Stimulated activated CD4-positive, alpha-beta T cell treated with anti-CD3 and anti-CD28 coated beads, Interleukin-15, amount 100 ng/mL, for 48 hours (primary cell): ENCODE data around the gene LYPLAL1.
"Not testable (repeated sequence)": the region's sequence is repeated elsewhere in the genome, so short reads cannot be mapped to it uniquely, and the experiment has no call there.

Experiments
- DNase-seq, 2 donors: peaks; one replicate each; pipeline ENCODE4 v3.0.0-alpha.2; 2020; ENCODE audit warnings: low read depth in 2 of 2

The LYPLAL1 gene

GRCh38 chr1:219163401-219163954, 10.2 kb upstream of the LYPLAL1 start:
- DNase-seq: no peak

DNA sequence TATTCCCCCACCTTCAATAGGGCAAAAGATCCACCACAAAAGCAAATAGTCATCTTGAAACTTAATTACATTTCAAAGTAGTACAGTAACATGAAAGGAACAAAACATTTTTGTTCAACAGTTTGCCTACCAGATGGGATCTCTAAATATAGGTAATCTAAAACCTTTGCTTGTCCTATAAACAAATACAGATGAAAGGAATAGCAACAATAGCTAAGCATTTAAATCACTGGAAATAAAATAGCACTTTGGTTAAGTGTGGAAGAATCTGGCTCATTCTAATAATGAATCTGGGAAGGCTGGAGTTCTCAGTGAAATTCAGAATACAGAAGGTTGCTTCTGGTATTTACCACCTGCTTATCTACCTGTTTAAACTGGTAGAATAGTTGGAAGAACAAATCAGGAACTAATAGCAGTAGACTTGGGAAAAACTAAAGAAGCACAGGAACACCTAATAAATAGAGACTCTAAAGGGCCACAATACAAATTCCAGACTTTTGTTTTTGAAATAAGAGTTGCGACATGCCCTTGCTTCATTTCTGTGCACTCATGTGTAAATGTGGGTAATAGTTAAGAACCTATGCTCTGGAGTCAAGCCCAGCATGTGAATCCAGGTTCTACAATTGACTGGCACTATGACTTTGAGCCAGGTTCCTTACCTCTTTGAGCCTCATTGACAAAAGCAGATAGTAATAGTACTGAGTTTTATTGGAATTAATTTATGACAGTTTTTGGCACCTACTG, 2.3 kb upstream of the LYPLAL1 start:
- no peak for DNase-seq

GRCh38 chr1:219172821-219173220, 857 bp upstream of the LYPLAL1 start:
- DNase-seq: no peak

DNA sequence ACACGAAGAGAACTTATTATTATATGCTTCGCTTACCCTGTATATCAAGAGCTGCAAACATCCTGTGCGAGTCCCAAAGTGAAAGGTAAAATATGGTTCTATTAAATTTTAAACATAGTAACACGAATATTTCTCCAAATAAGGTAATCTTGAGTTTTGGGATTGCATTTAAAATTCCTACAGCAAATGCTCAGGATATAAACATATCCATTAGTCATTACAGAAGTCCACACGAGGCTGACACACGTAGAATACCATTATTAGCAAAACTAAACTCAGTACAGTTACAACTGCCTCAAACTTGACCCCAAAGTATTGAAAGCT, 282 bp upstream of the LYPLAL1 start:
- DNase-seq: no peak

- DNase-seq: no peak
Measured at GRCh38 chr1:219174460-219175211, 958 bp downstream of the LYPLAL1 start.

DNA sequence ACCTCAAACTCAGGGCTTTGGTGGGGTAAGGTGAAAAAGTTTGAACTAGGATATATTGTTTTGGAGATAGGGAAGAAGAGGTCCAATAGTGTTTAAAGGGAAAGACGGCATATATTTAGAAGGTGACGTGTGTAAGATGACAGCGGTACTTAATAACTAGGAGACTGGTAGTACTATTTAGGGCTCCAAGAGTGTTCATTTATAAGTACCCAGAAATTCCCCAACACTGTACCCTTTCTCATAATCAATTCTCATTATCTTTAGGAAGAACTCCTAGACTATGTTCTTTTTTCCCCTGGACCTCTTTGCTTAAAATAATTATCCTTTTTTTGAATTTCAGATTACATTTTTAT, 1.5 kb downstream of the LYPLAL1 start:
- DNase-seq: no peak

DNA sequence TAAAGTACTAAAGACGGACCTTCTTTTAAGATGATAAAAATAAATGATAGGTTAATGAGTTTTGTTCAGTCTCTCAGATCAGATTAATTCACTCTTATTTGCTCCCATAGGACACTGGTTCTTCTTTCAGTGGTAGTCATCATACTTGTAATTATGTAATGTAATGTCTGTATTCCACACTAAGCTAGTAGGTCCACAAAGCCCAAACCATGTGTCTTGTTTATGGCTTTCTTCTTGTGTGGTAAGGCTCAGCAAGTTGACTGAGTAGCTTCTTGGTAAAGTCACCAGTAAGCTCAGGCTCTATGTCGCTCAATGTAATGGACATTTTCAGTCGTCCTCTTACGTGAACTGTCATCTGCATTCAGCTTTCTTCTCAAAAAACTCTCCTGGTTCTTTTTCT, 2.5 kb downstream of the LYPLAL1 start:
- DNase-seq: no peak

DNA sequence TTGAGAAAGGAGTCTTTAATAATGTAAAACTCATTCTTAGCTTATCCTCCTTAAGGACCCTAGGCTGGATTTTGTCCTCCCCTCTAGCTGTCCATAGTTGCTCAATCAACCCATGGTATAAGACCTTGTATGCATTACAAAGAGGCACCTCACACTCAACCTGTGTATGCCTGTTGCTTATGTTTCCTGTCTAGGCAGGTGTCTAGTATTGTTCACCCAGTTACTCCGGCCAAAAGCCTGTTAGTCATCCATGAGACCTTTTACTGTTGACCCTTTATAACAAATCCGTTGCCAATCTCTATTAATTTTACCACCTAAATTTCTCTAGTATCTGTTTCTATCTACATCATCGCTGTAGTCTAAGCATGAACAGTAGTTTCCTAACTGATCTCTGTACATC, 3.7 kb downstream of the LYPLAL1 start:
- no peak for DNase-seq

GRCh38 chr1:219177940-219178339, 4.3 kb downstream of the LYPLAL1 start:
- no peak for DNase-seq

GRCh38 chr1:219179293-219179692, 5.6 kb downstream of the LYPLAL1 start:
- no peak for DNase-seq

DNA sequence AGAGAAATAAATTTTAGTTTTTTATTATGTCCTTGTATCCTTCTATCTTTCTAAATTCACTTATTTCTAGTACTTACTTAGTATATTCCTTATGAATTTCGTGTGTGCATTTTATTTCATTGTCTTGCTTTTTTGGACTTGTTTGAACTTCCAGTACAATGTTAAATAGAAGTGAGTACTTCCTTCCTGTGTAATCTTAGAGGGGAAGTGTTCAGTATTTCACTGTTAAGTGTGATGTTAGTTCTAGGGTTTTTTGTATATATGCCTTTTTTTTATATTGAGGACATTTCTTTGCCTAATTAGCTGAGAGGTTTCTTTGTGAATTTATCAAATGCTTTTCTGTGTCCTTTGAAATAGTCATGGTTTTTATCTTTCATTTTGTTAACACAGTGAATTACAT, 10.7 kb downstream of the LYPLAL1 start:
- DNase-seq: no peak

DNA sequence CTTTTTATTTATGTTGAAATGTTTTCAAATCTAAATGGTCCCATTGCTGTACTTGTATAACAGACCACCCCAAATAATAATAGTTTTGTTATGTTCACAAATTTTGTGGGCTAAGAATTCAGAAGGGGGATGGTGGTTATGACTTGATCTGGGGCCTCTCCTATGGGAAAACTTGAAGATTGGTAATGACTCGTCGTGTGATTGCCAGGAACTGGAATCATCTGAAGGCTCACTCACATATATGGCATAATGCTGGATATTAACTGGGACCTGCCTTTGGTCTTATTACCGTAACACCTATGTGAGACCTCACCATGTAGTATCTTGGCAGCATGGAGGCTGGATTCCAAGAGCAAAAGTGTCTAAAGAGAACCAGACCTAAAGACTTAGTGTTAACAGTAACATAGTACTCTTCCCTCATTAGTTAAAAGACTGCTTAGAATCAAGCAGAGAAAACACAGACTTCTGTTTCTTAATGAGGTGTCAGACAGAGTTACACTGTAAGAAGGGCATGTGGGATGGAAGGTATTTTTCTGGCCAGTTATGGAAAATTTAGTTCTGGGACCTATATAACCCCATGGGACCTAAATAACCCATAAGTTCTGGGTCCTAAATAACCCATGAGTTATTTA, 11.9 kb downstream of the LYPLAL1 start:
- no peak for DNase-seq

DNA sequence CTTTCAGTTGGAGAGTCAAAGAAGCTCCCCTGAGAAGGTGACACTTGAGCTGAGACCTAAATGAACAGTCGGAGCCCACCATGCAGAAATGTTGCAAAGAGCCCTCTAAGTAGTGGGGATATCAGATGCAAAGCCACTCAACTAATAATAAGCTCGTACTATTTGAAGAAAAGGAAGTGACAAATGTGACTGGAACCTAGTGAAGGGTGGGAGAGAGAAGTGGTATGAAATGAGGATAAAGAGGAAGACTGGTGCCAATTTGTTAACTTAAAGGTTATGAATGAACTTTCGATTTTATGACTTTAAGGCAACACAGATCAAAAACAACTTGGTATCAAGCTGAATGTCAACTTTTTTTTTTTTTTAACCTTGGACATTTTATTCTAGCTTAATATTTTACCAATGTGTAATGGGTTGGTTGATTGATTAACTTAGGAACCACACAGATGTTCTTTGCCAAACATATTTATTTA, 14.7 kb downstream of the LYPLAL1 start:
- no peak for DNase-seq

DNA sequence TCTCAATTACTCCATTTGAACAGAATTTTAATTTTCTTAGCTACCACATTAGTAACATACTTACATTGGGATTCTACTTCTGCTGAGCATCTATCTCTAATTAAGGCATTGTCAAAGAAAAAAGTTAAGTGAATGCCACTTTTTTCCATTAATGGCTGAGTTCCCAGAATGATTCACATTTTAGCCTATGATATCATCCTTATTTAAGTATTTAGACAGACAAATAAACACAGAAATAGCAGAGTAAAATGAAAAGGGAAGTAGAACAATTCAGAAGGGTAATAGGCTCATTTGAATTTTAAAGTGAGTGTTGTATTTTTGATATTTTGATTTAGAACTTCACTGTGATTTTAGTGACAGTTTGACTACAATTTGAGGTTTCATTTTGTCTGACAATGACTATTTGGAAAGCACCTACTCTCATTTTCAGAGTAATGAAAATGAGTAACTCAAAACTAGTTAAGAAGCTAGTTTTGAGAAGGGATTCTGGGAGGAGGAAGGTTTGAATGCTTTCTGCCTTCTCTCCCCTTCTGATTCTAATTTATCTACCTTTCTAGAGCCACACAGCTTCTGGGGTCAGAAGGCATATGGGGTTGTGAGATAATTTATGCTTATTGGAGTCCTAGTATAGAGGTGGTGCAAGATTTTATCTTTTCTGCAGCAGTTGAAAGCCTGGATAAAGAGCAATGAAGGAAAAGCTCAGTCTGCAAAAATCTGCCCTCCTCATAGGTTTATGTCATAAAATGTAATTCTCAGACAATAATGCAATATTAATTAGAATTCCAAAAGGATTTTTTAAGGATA, 15.5 kb downstream of the LYPLAL1 start:
- no peak for DNase-seq

GRCh38 chr1:219189952-219190351, 16.3 kb downstream of the LYPLAL1 start:
- no peak for DNase-seq

- no peak for DNase-seq
Measured at GRCh38 chr1:219190605-219191004, 16.9 kb downstream of the LYPLAL1 start.

GRCh38 chr1:219195833-219196232, 22.2 kb downstream of the LYPLAL1 start:
- DNase-seq: not testable (repeated sequence)

DNA sequence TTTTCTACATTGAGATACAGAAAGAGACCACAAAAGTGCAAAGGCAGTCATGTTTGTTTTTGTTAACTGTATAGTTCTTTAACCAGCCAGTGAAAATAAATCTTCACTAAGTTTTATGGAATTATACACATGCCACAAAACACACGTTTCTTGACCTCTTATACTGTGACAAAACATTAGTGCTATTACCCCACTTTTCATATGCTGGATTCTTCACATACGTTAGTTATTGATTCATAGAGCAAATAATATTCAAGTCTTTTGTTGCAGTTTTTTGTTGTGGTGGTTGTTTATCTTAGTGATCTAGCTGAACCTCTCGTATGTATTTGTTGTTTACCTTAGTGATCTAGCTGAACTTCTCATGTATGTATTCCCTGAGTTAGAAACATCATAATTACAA, 28.0 kb downstream of the LYPLAL1 start:
- no peak for DNase-seq

GRCh38 chr1:219202567-219202966, 28.9 kb downstream of the LYPLAL1 start:
- no peak for DNase-seq

GRCh38 chr1:219206350-219206749, 32.7 kb downstream of the LYPLAL1 start:
- DNase-seq: no peak

DNA sequence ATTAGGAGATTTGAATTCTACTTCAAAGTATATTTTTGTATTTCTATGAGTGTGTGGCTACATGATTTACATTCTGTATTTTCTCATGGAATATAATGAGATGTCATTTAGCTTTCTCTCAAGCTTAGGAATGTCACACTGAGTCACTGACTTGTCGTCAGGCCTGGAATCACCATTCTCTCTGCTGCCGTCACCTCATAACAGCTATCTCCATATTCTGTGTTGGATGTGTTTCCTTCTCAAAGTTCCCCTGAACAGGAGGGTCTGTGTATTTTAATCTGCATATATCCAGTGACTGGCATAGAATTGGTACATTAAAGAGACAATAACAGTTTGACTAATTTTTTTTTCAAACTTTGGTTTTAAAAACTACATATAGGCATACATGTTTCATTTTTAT, 35.9 kb downstream of the LYPLAL1 start:
- no peak for DNase-seq

DNA sequence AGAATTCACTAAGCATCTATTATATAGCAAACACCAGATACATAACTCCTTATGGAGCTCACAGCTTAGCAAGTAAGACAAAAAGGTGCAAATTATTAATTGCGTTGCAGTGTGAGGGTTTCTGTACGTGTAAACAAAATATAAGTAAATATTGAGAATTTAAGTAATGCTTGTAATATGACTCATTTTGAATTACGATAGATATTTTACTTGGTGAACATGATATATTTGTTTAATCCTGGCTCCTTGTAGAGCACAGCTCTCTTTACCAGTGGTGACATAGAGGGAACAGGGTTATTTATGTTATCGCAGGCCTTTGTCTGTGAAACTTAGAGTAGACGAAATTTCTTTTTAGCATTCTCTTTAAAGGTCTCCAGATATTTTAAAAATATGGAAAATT, 36.4 kb downstream of the LYPLAL1 start:
- DNase-seq: no peak
